ENCODE data around the gene TMEM87A.
"Not testable (repeated sequence)": the region's sequence is repeated elsewhere in the genome, so short reads cannot be mapped to it uniquely, and the experiment has no call there.

TMEM87A gene

DNA sequence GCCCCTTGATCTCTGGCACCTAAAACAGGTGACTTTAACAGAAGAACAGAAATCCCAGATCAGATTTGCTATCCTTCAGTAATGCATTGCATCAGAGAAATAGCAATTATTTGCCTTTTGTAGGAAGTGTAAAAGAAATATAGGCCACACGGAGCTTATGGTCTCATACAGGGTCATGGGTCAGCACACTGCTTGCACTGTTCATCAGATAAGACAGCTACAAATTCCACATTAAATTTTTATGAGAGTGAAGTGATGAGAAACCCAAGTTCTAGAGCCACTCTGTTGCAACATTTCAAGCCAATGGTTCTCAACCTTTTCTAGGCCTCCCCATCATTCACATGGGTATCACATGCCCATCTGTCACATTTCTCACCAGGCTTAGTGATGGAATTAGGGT lies 33.4 kb upstream of the TMEM87A start:
- CTCF ChIA-PET, result no interaction called here

DNA sequence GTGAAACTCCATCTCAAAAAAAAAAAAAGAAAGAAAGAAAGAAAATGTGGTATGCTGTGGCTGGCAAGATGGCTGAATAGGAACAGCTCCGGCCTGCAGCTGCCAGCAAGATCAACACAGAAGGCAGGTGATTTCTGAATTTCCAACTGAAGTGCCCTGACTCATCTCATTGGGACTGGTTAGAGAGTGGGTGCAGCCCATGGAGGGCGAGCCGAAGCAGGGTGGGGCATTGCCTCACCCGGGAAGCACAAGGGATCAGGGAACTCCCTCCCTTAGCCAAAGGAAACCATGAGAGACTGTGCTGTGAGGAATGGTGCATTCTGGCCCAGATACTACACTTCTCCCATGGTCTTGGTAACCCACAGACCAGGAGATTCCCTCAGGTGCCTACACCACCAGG lies 27.8 kb upstream of the TMEM87A start:
- POLR2A ChIA-PET (ENCODE audit: low non-redundant PET); H3K27ac ChIP-seq; CTCF ChIA-PET; DNase-seq (ENCODE audit: low spot score): not testable (repeated sequence)

More for the DNA sequence above, 33.4 kb upstream of the TMEM87A start:
- no peak overlapping the region for H3K27ac ChIP-seq
- TF ChIP-seq, protein P1, sequence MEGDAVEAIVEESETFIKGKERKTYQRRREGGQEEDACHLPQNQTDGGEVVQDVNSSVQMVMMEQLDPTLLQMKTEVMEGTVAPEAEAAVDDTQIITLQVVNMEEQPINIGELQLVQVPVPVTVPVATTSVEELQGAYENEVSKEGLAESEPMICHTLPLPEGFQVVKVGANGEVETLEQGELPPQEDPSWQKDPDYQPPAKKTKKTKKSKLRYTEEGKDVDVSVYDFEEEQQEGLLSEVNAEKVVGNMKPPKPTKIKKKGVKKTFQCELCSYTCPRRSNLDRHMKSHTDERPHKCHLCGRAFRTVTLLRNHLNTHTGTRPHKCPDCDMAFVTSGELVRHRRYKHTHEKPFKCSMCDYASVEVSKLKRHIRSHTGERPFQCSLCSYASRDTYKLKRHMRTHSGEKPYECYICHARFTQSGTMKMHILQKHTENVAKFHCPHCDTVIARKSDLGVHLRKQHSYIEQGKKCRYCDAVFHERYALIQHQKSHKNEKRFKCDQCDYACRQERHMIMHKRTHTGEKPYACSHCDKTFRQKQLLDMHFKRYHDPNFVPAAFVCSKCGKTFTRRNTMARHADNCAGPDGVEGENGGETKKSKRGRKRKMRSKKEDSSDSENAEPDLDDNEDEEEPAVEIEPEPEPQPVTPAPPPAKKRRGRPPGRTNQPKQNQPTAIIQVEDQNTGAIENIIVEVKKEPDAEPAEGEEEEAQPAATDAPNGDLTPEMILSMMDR (conservative IDR thresholded peaks at IDR 0.05; ENCODE audit: low read depth), result no peak
- POLR2A ChIA-PET (ENCODE audit: low non-redundant PET), result no interaction called here
- no peak for DNase-seq (ENCODE audit: low spot score)

DNA sequence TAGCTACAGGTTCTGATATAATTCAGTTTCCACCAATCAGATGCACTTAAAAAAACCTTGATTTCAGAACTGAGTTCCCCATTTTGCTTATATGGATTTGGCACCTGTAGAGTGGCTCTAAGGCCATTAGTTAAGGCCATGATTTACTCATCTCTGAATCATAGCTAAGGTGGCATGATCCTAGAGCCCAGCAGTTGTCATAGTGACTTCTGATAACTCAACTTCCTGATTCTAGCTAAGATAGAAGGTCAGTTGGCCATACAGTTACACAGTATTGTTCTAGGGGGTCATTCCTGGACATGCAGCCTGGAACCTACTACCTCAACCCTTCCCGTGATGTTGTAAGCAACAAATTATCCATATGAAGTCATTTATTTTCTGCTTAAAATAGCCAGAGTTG lies 15.9 kb upstream of the TMEM87A start:
- CTCF ChIA-PET, result interaction anchor here (0.6 kb wide), 2 partner anchors 68 to 1066 kb away, joined by 3 to 5 read pairs; no protein-coding TSS in a partner anchor
- no peak overlapping the region for H3K27ac ChIP-seq
- POLR2A ChIA-PET (ENCODE audit: low non-redundant PET), result no interaction called here
- no peak for DNase-seq (ENCODE audit: low spot score)
- TF ChIP-seq, protein P1 (conservative IDR thresholded peaks at IDR 0.05; ENCODE audit: low read depth), result no peak

DNA sequence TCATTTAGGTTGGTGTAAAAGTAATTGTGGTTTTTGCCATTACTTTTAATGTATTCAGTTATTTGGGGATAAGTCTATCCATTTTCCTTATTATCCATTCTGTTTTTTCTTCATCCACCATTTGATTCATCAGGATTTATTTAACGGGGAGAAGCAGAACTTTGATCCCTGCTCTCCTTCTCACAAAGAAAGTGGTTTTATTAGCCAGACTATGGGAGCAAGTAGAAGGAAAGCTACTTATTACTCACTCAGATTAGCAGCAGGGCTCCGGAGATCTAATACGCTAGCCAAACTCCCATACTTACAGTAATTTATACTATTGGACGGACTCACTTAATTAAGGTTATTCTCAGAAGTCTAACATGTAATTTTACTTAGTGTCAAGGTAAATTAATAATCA lies 14.7 kb upstream of the TMEM87A start:
- CTCF ChIA-PET, result no interaction called here
- H3K27ac ChIP-seq, result no peak overlapping the region
- POLR2A ChIA-PET (ENCODE audit: low non-redundant PET), result no interaction called here
- DNase-seq (ENCODE audit: low spot score), result no peak
- TF ChIP-seq, protein P1 (conservative IDR thresholded peaks at IDR 0.05; ENCODE audit: low read depth), result no peak

DNA sequence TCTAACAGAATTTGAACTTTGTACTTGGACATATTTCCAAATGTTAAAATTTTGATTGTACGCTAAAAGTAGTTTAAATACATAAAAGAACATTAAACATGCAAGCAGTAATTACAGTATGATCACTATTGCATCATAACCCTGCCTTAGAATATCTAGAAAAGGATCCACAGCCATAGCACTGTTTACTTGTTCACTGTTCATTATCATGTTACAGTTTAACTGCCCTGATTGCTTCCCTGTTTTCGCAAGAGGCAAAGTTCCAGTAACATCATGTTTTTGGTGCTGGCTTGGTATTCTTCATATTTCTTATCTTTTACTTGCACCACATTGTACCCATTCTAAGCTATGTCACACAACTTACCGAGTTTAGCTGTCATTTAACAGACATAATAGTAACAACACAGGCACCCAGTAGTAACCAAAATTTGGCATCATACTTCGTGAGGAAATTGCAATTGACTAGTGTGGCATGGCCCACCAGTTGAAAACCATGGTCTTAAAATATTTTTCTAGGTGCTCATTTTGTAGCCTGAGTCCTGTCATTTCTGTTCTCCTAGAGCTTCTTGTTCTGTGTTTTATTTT lies 13.3 kb upstream of the TMEM87A start:
- no peak for DNase-seq (ENCODE audit: low spot score)
- no peak overlapping the region for H3K27ac ChIP-seq
- ChIA-PET POLR2A (ENCODE audit: low non-redundant PET) (no interaction called here), CTCF (no interaction called here)
- TF ChIP-seq, protein P1 (conservative IDR thresholded peaks at IDR 0.05; ENCODE audit: low read depth), result no peak

DNA sequence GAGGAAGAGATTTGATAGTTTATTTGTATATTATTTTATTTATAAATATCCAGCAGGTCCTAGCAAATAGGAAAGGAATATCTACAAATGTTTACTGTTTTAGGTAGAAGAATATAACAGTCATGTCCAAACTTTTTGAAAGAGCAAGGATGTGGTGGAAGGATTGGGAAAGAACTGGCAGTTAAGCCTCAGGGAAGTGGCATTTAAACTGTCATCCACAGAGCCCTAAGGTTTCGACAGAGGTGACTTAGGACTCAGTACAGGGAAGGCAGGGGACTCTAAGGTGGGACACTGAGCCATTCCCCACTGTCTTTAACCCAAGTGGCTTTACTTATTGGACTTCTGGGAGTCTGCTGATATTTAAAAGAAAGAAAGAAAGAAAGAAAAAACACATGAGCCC lies 11.8 kb upstream of the TMEM87A start:
- no peak for DNase-seq (ENCODE audit: low spot score)

DNA sequence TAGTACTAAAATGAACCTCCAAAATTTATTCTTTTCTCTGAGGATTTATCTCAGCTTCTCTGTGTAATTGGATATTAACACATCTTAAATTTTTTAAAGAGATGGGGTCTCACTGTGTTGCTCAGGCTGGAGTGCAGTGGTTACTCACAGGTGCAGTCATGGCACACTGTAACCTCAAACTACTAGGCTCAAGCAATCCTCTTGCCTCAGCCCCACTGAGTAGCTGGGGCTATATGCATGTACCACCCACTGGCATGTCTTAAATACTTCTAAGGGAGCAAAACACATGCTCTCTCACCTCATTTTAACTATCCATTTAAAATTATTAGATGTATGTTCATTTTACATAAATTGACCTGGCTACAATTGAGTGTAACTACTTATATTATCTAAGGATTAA lies 11.3 kb upstream of the TMEM87A start:
- POLR2A ChIA-PET (ENCODE audit: low non-redundant PET), result no interaction called here
- no peak for DNase-seq (ENCODE audit: low spot score)
- CTCF ChIA-PET, result interaction anchor here (0.7 kb wide), 1 partner anchor 862 kb away, joined by 3 read pairs; no protein-coding TSS in a partner anchor

More for the DNA sequence above, 11.8 kb upstream of the TMEM87A start:
- TF ChIP-seq, protein P1 (conservative IDR thresholded peaks at IDR 0.05; ENCODE audit: low read depth), result no peak
- H3K27ac ChIP-seq, result no peak overlapping the region
- ChIA-PET POLR2A (ENCODE audit: low non-redundant PET) (no interaction called here), CTCF (no interaction called here)

More for the DNA sequence above, 11.3 kb upstream of the TMEM87A start:
- TF ChIP-seq, protein P1 (conservative IDR thresholded peaks at IDR 0.05; ENCODE audit: low read depth), result no peak
- H3K27ac ChIP-seq, result no peak overlapping the region
